SH-SY5Y (cell line): ENCODE measurements around the gene TCEAL5.

ENCODE experiments used
- GATA2 ChIP-seq: IDR thresholded peaks from 2 replicates; pipeline ENCODE4 v1.6.1; 2011; ENCODE audit warnings: mild to moderate bottlenecking, low read depth, low read length
- GATA3 ChIP-seq: IDR thresholded peaks from 2 replicates; pipeline ENCODE4 v1.6.1; 2011; ENCODE audit warnings: low read depth, mild to moderate bottlenecking, low read length, moderate library complexity

GRCh38 chrX:103309860-103310554 is 33.5 kb upstream of the TCEAL5 start:
- TF ChIP-seq GATA3 (no peak), GATA2 (no peak)
